HepG2 (cell line): Measurements from ENCODE around the gene CD93. TPM values are rescaled to one million over a fixed set of nuclear protein-coding genes. Genes with fewer than 3 reads are reported as not detected.

Source experiments
- GLI4 ChIP-seq: sonication (generic); formaldehyde crosslinking; IDR thresholded peaks from 2 replicates; pipeline ENCODE4 v1.5.1; 2020; ENCODE audit warnings: missing genetic modification reagents, mild to moderate bottlenecking, moderate library complexity, borderline replicate concordance
- HNRNPH1 ChIP-seq: fragments of 200-400 bp; formaldehyde crosslinking; optimal IDR thresholded peaks from 2 replicates; pipeline ENCODE3; 2017; ENCODE audit warnings: mild to moderate bottlenecking, low read depth, low read length
- IRX3 ChIP-seq: sonication (generic); formaldehyde crosslinking; IDR thresholded peaks from 2 replicates; pipeline ENCODE4 v1.8.1; 2023; ENCODE audit warnings: mild to moderate bottlenecking, low read depth, missing genetic modification reagents, borderline replicate concordance
- MTA3 ChIP-seq: sonication (generic); formaldehyde crosslinking; IDR thresholded peaks from 2 replicates; pipeline ENCODE4 v1.4.0; 2020; ENCODE audit warnings: missing genetic modification reagents
- PREB ChIP-seq: sonication (generic); formaldehyde crosslinking; IDR thresholded peaks from 2 replicates; pipeline ENCODE4 v1.4.0; 2020; ENCODE audit warnings: missing genetic modification reagents
- SYNCRIP ChIP-seq: fragments of 200-400 bp; formaldehyde crosslinking; IDR thresholded peaks from 2 replicates; pipeline ENCODE4 v1.6.1; 2018; ENCODE audit warnings: mild to moderate bottlenecking, low read depth, low read length; ENCODE audit not compliant: insufficient read depth
- TCF7L2 ChIP-seq: IDR thresholded peaks from 2 replicates; pipeline ENCODE4 v1.6.1; 2011; ENCODE audit warnings: mild to moderate bottlenecking, low read depth, low read length, moderate library complexity
- ZBTB10 ChIP-seq: sonication (generic); formaldehyde crosslinking; IDR thresholded peaks from 2 replicates; pipeline ENCODE4 v1.4.0; 2020; ENCODE audit warnings: missing genetic modification reagents, borderline replicate concordance
- ZNF563 ChIP-seq: sonication (generic); formaldehyde crosslinking; IDR thresholded peaks from 2 replicates; pipeline ENCODE4 v1.8.0; 2022; ENCODE audit warnings: mild to moderate bottlenecking, moderate library complexity, missing genetic modification reagents
- ZNF614 ChIP-seq: IDR thresholded peaks from 2 replicates; pipeline ENCODE4 v1.6.1; 2018; ENCODE audit warnings: missing biosample characterization, missing genetic modification reagents, inconsistent platforms, borderline replicate concordance
- polyA plus RNA-seq, 8 experiments: library from polyadenylated mRNA; depleted of rRNA in 3 of 8; stranded (reverse) in 7 of 8; unstranded in 1 of 8; fragments of >200 nt; fragmentation: Illumina TruSeq in 4 of 8; extraction: Trizol in 4 of 8; gene quantifications; 2 replicates each; pipeline versions ENCODE4 v1.2.1 to v1.2.3, GENCODE V29; 2011 to 2016; ENCODE audit warnings: low read depth in 4 of 8, missing spikeins in 1 of 8, mixed read lengths in 1 of 8; ENCODE audit not compliant: insufficient read depth in 1 of 8
- total RNA-seq, 5 experiments: library from RNA; depleted of rRNA; stranded (reverse); fragments of >200 nt; fragmentation: Illumina TruSeq; extraction: Trizol; gene quantifications; 2 replicates each; pipeline ENCODE4 v1.2.3, GENCODE V29; 2016; ENCODE audit warnings: low read depth in 1 of 5
- TF ChIP-seq, protein P1 (sequence below): sonication (generic); formaldehyde crosslinking; IDR thresholded peaks from 2 replicates; pipeline ENCODE4 v1.5.0; 2020; ENCODE audit warnings: mild to moderate bottlenecking, missing genetic modification reagents

Gene CD93
- total and polyA plus RNA-seq, 2 of the 13 experiments (the other 11 are each of a cell fraction or from before 2014, with no cell fraction given): not detected

GRCh38 chr20:23046431-23046830, 39.7 kb downstream of the CD93 start (continued):
- TF ChIP-seq, protein P1, sequence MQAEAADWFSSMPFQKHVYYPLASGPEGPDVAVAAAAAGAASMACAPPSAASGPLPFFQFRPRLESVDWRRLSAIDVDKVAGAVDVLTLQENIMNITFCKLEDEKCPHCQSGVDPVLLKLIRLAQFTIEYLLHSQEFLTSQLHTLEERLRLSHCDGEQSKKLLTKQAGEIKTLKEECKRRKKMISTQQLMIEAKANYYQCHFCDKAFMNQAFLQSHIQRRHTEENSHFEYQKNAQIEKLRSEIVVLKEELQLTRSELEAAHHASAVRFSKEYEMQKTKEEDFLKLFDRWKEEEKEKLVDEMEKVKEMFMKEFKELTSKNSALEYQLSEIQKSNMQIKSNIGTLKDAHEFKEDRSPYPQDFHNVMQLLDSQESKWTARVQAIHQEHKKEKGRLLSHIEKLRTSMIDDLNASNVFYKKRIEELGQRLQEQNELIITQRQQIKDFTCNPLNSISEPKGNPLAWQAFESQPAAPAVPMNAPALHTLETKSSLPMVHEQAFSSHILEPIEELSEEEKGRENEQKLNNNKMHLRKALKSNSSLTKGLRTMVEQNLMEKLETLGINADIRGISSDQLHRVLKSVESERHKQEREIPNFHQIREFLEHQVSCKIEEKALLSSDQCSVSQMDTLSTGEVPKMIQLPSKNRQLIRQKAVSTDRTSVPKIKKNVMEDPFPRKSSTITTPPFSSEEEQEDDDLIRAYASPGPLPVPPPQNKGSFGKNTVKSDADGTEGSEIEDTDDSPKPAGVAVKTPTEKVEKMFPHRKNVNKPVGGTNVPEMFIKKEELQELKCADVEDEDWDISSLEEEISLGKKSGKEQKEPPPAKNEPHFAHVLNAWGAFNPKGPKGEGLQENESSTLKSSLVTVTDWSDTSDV: no peak
- TF ChIP-seq HNRNPH1 (no peak), ZBTB10 (CRISPR knock-in tag) (no peak), TCF7L2 (no peak), IRX3 (no peak), GLI4 (CRISPR knock-in tag) (no peak), MTA3 (CRISPR knock-in tag) (no peak), ZNF563 (CRISPR knock-in tag) (no peak), PREB (CRISPR knock-in tag) (no peak), SYNCRIP (no peak), ZNF614 (CRISPR knock-in tag) (no peak)
- TF ChIP-seq, all 625 proteins: peak for 0
